Measurements from ENCODE around the gene CHIC2. TPM values are rescaled to one million over a fixed set of nuclear protein-coding genes. Genes with fewer than 3 reads are reported as not detected.

The CHIC2 gene
- total RNA-seq, 1 experiment from 2014 or later, result 8.2 TPM

GRCh38 chr4:54006755-54007154 is 57.6 kb downstream of the CHIC2 start:
- no peak overlapping the region for H2BK15ac ChIP-seq (ENCODE audit: low read depth, low read length)
- H4K91ac ChIP-seq (ENCODE audit: insufficient read length, low read depth, low read length), result no peak overlapping the region
- no peak overlapping the region for H2AFZ ChIP-seq (ENCODE audit: low read length)
- no peak overlapping the region for H4K8ac ChIP-seq (replicated peaks; ENCODE audit: insufficient read length, low read depth, low read length)
- no peak for TF ChIP-seq CTCF (conservative IDR thresholded peaks at IDR 0.05)
- no peak overlapping the region for H3K27ac ChIP-seq (ENCODE audit: insufficient read length, low read depth, low read length)
- no CpG with 5 or more reads among the region's 2 CpGs for WGBS (ENCODE audit: extremely low coverage, insufficient read length, low lambda C conversion rate)
- H3K18ac ChIP-seq (ENCODE audit: insufficient read length, low read depth, low read length), result no peak overlapping the region
- no peak overlapping the region for H3K4ac ChIP-seq (ENCODE audit: low read depth, low read length)
- no peaks in the 10 kb centered on the region for H3K79me2 ChIP-seq (ENCODE audit: insufficient read depth, low read length)
- no peak overlapping the region for H2BK20ac ChIP-seq (ENCODE audit: low read depth, low read length, poor library complexity, severe bottlenecking)
- DNase-seq, result no peak
- H3K79me1 ChIP-seq (ENCODE audit: insufficient read depth, low read depth, low read length, poor library complexity, severe bottlenecking), result no peaks in the 10 kb centered on the region
- H4K20me1 ChIP-seq (ENCODE audit: control insufficient read depth, insufficient read depth, insufficient read length), result no peaks in the 10 kb centered on the region
- H3K14ac ChIP-seq (ENCODE audit: insufficient read depth, low read length), result no peak overlapping the region
- H3K23me2 ChIP-seq (ENCODE audit: insufficient read length, low read depth, low read length, poor library complexity, severe bottlenecking), result no peaks in the 10 kb centered on the region
- Mint-ChIP-seq H3K9me3 (no peaks in the 10 kb centered on the region), H3K4me1 (peaks cover 21 to 23% of the 10 kb centered on the region in 2 experiments), H3K4me3 (no peak overlapping the region), H3K27me3 (ENCODE audit: low read depth) (no peaks in the 10 kb centered on the region), H3K27ac (no peak overlapping the region; a peak in 1 of 7 replicates), H3K36me3 (ENCODE audit: insufficient read depth in 1 of 3, low read depth in 3 of 3) (0 out of 7 replicates have a peak, but pooled peaks cover 0 to 2% (median 0%) of the 10 kb centered on the region in 3 experiments)
- H3T11ph ChIP-seq (ENCODE audit: low read length), result no peak overlapping the region
- no peak overlapping the region for H3K9ac ChIP-seq (ENCODE audit: extremely low read depth, insufficient read length, low read length)
- peaks cover 3% of the 10 kb centered on the region; the same call in 1 of the 2 replicates for H3K4me1 ChIP-seq (ENCODE audit: insufficient read depth, low read length)
- no peak overlapping the region for H3K23ac ChIP-seq (ENCODE audit: insufficient read length, low read depth, low read length)
- no peak overlapping the region for H2BK120ac ChIP-seq (ENCODE audit: low read depth, low read length, poor library complexity, severe bottlenecking)
- H3K27me3 ChIP-seq (ENCODE audit: insufficient read depth, low read length), result no peaks in the 10 kb centered on the region
- H3K9me3 ChIP-seq (ENCODE audit: control insufficient read depth, low read depth, low read length), result no peaks in the 10 kb centered on the region
- no peak overlapping the region for H2BK12ac ChIP-seq (ENCODE audit: insufficient read length, low read depth, low read length)
- H3K4me2 ChIP-seq (ENCODE audit: insufficient read depth, insufficient read length, low read length), result no peak overlapping the region
- H2BK5ac ChIP-seq (ENCODE audit: insufficient read length, low read length), result no peak overlapping the region
- H3K56ac ChIP-seq (ENCODE audit: insufficient read length, low read depth, low read length), result no peak overlapping the region
- no peak overlapping the region for H2AK5ac ChIP-seq (ENCODE audit: insufficient read length, low read length)
- H4K5ac ChIP-seq (ENCODE audit: insufficient read length, low read depth, low read length), result no peak overlapping the region
